H1 (cell line): ENCODE measurements around the gene VAMP2. TPM values are rescaled to one million over a fixed set of nuclear protein-coding genes. Genes with fewer than 3 reads are reported as not detected.

ENCODE experiments used
- CTCF ChIA-PET: fragments of 300-600 bp; sonication (Branson Sonifier 250); formaldehyde crosslinking; loops from one replicate; lab custom pipeline; 2021; ENCODE audit not compliant: partially characterized antibody; lab: Charles Lee
- POLR2A ChIA-PET: fragments of 300-600 bp; sonication (Branson Sonifier 250); formaldehyde crosslinking; loops from one replicate; lab custom pipeline; 2021; ENCODE audit warnings: inconsistent platforms; ENCODE audit not compliant: partially characterized antibody; lab: Charles Lee
- DNase-seq, 2 experiments: peaks; one replicate each; pipeline versions ENCODE4 v3.0.0 to v3.0.0-alpha.2; 2010 to 2022; ENCODE audit warnings: low spot score in 2 of 2, low read depth in 1 of 2, mixed read lengths in 1 of 2
- FAIRE-seq: peaks from 2 replicates; lab custom pipeline; 2011; peaks lifted over from hg19 to GRCh38; lab: Jason Lieb, UNC
- H2AFZ ChIP-seq: 2 replicates; pipeline ENCODE4 v1.8.1; 2012; ENCODE audit warnings: low read length, inconsistent platforms
- H2AK5ac ChIP-seq: 2 replicates; pipeline ENCODE4 v1.6.1; 2013; ENCODE audit warnings: low read depth, low read length
- H2BK120ac ChIP-seq: replicated peaks from 2 replicates; pipeline ENCODE3; 2013; ENCODE audit warnings: low read depth, low read length, inconsistent platforms
- H2BK12ac ChIP-seq: 2 replicates; pipeline ENCODE4 v1.6.1; 2013; ENCODE audit warnings: low read depth, low read length
- H2BK15ac ChIP-seq: 2 replicates; pipeline ENCODE4 v1.6.1; 2013; ENCODE audit warnings: low read length
- H2BK20ac ChIP-seq: 2 replicates; pipeline ENCODE4 v1.6.1; 2013; ENCODE audit warnings: low read length
- H2BK5ac ChIP-seq: 2 replicates; pipeline ENCODE4 v1.6.1; 2013; ENCODE audit warnings: low read depth, low read length
- H3K14ac ChIP-seq: 2 replicates; pipeline ENCODE4 v1.6.1; 2013; ENCODE audit warnings: inconsistent platforms; ENCODE audit not compliant: insufficient read length
- H3K18ac ChIP-seq: 2 replicates; pipeline ENCODE4 v1.6.1; 2013; ENCODE audit warnings: low read length; ENCODE audit errors: extremely low read depth
- H3K23ac ChIP-seq: 2 replicates; pipeline ENCODE4 v1.6.1; 2013; ENCODE audit warnings: inconsistent platforms; ENCODE audit not compliant: insufficient read length
- H3K23me2 ChIP-seq: 2 replicates; pipeline ENCODE4 v1.6.1; 2013; ENCODE audit warnings: low read depth, low read length
- H3K27ac ChIP-seq: 2 replicates; pipeline ENCODE4 v1.6.1; 2011; ENCODE audit warnings: low read depth, low read length, inconsistent platforms
- H3K27me3 ChIP-seq, 4 experiments: replicated peaks in 1 of 4; 1 replicate in 1 of 4; 2 replicates in 3 of 4; pipeline versions ENCODE4 v1.6.1 to v1.8.1; 2011 to 2013; ENCODE audit warnings: low read length in 3 of 4, mild to moderate bottlenecking in 3 of 4, inconsistent platforms in 2 of 4, mixed read lengths in 2 of 4, moderate library complexity in 1 of 4; ENCODE audit not compliant: control insufficient read depth in 3 of 4, insufficient read depth in 3 of 4; ENCODE audit errors: extremely low read depth in 1 of 4
- H3K36me3 ChIP-seq, 4 experiments: 2 replicates each; pipeline versions ENCODE4 v1.6.1 to v1.8.1; 2011 to 2013; ENCODE audit warnings: mild to moderate bottlenecking in 4 of 4, low read length in 3 of 4, moderate library complexity in 2 of 4, control low read depth in 1 of 4, inconsistent platforms in 1 of 4; ENCODE audit not compliant: insufficient read depth in 4 of 4, control insufficient read depth in 2 of 4
- H3K4ac ChIP-seq: replicated peaks from 2 replicates; pipeline ENCODE3; 2013; ENCODE audit warnings: low read length, low read depth, mixed read lengths, inconsistent platforms; ENCODE audit not compliant: insufficient read length
- H3K4me1 ChIP-seq, 4 experiments: replicated peaks in 1 of 4; 1 replicate in 1 of 4; 2 replicates in 3 of 4; pipeline versions ENCODE4 v1.6.1 to v1.8.1; 2011 to 2013; ENCODE audit warnings: low read length in 3 of 4, inconsistent platforms in 2 of 4, mixed read lengths in 1 of 4; ENCODE audit not compliant: insufficient read depth in 4 of 4, control insufficient read depth in 3 of 4
- H3K4me2 ChIP-seq, 2 experiments: 2 replicates each; pipeline versions ENCODE4 v1.6.1 to v1.8.1; 2011 to 2013; ENCODE audit warnings: low read depth in 2 of 2, low read length in 2 of 2, control low read depth in 1 of 2, inconsistent platforms in 1 of 2, mild to moderate bottlenecking in 1 of 2; ENCODE audit not compliant: insufficient read depth in 1 of 2
- H3K4me3 ChIP-seq, 4 experiments: fragments of 200-600, 300-600 bp in 1 of 4; sonication (generic), shearing (Covaris generic), sonication (Bioruptor Twin) in 1 of 4; 2 replicates each; pipeline versions ENCODE4 v1.5.1 to v1.8.1; 2011 to 2016; ENCODE audit warnings: low read length in 4 of 4, low read depth in 3 of 4, control low read depth in 2 of 4, inconsistent platforms in 2 of 4, mild to moderate bottlenecking in 2 of 4, mixed read lengths in 1 of 4, moderate library complexity in 1 of 4; ENCODE audit not compliant: insufficient read depth in 2 of 4; ENCODE audit errors: extremely low read depth in 1 of 4
- H3K56ac ChIP-seq: replicated peaks from 2 replicates; pipeline ENCODE3; 2013; ENCODE audit warnings: low read depth, mild to moderate bottlenecking, mixed read lengths, low read length, inconsistent platforms; ENCODE audit not compliant: insufficient read length
- H3K79me1 ChIP-seq: 2 replicates; pipeline ENCODE4 v1.6.1; 2013; ENCODE audit warnings: low read depth, low read length, control low read depth
- H3K79me2 ChIP-seq, 2 experiments: 2 replicates each; pipeline versions ENCODE4 v1.6.1 to v1.8.1; 2012 to 2013; ENCODE audit warnings: low read length in 2 of 2, mild to moderate bottlenecking in 2 of 2, inconsistent platforms in 1 of 2; ENCODE audit not compliant: insufficient read depth in 2 of 2, control insufficient read depth in 1 of 2
- H3K9ac ChIP-seq, 4 experiments: replicated peaks in 1 of 4; 1 replicate in 1 of 4; 2 replicates in 3 of 4; pipeline versions ENCODE4 v1.6.1 to v1.8.1; 2011 to 2013; ENCODE audit warnings: low read depth in 3 of 4, low read length in 3 of 4, control low read depth in 2 of 4, mild to moderate bottlenecking in 2 of 4, moderate library complexity in 2 of 4, inconsistent platforms in 1 of 4; ENCODE audit errors: extremely low read depth in 1 of 4
- H3K9me3 ChIP-seq, 2 experiments: 2 replicates each; pipeline versions ENCODE4 v1.6.1 to v1.8.1; 2012 to 2013; ENCODE audit warnings: mild to moderate bottlenecking in 2 of 2, moderate library complexity in 2 of 2, control low read depth in 1 of 2, inconsistent platforms in 1 of 2, low read depth in 1 of 2, low read length in 1 of 2, mixed read lengths in 1 of 2; ENCODE audit not compliant: insufficient read depth in 2 of 2
- H4K20me1 ChIP-seq, 2 experiments: replicated peaks in 1 of 2; 2 replicates each; pipeline versions ENCODE3 to v1.8.1; 2011 to 2013; ENCODE audit warnings: inconsistent platforms in 2 of 2, low read length in 2 of 2, mild to moderate bottlenecking in 1 of 2; ENCODE audit not compliant: insufficient read depth in 2 of 2, control insufficient read depth in 1 of 2
- H4K5ac ChIP-seq: 2 replicates; pipeline ENCODE4 v1.6.1; 2013; ENCODE audit warnings: low read length, low read depth, mixed read lengths, inconsistent platforms; ENCODE audit not compliant: insufficient read length
- H4K8ac ChIP-seq: 2 replicates; pipeline ENCODE4 v1.8.0; 2013; ENCODE audit warnings: mild to moderate bottlenecking, moderate library complexity, low read length, inconsistent platforms; ENCODE audit not compliant: insufficient read depth; ENCODE audit errors: extremely low read depth
- H4K91ac ChIP-seq: replicated peaks from 2 replicates; pipeline ENCODE3; 2013; ENCODE audit warnings: low read length, mixed read lengths, inconsistent platforms; ENCODE audit not compliant: insufficient read length
- BACH1 ChIP-seq: IDR thresholded peaks from 2 replicates; pipeline ENCODE4 v1.6.1; 2012; ENCODE audit warnings: low read length, improper control_type of control experiment
- BRCA1 ChIP-seq: IDR thresholded peaks from 2 replicates; pipeline ENCODE4 v1.6.1; 2012; ENCODE audit warnings: low read depth, low read length, improper control_type of control experiment
- CBX5 ChIP-seq: fragments of 300-800, 300-1000 bp; sonication (generic); IDR thresholded peaks from 2 replicates; pipeline ENCODE4 v1.7.1; 2016; ENCODE audit warnings: antibody characterized with exemption, low read length, low read depth
- GABPA ChIP-seq: IDR thresholded peaks from 2 replicates; pipeline ENCODE4 v1.6.1; 2011; ENCODE audit warnings: mild to moderate bottlenecking, low read length, moderate library complexity, borderline replicate concordance; ENCODE audit not compliant: insufficient read depth
- JUN ChIP-seq: IDR thresholded peaks from 2 replicates; pipeline ENCODE4 v1.6.1; 2011; ENCODE audit warnings: low read depth, mild to moderate bottlenecking, improper control_type of control experiment, low read length
- RXRA ChIP-seq: IDR thresholded peaks from 2 replicates; pipeline ENCODE4 v1.6.1; 2011; ENCODE audit warnings: low read depth, mild to moderate bottlenecking, low read length, moderate library complexity; ENCODE audit not compliant: insufficient read depth
- SIRT6 ChIP-seq: IDR thresholded peaks from one replicate; pipeline ENCODE4 v1.7.1; 2012; ENCODE audit warnings: low read length, inconsistent platforms
- SP1 ChIP-seq: IDR thresholded peaks from 2 replicates; pipeline ENCODE4 v1.6.1; 2011; ENCODE audit warnings: low read depth, low read length
- TAF1 ChIP-seq: IDR thresholded peaks from 2 replicates; pipeline ENCODE4 v1.6.1; 2011; ENCODE audit warnings: mild to moderate bottlenecking, low read depth, low read length
- USF2 ChIP-seq: IDR thresholded peaks from 2 replicates; pipeline ENCODE4 v1.6.1; 2011; ENCODE audit warnings: low read length, improper control_type of control experiment
- ZNF274 ChIP-seq: IDR thresholded peaks from 2 replicates; pipeline ENCODE4 v1.7.0; 2012; ENCODE audit warnings: low read length, borderline replicate concordance; ENCODE audit errors: extremely low read depth
- WGBS, 2 experiments: shearing (Covaris generic) in 1 of 2; methylation state at CpG; one replicate each; pipeline versions ENCODE4 v1.1.6 to v1.1.7; 2013 to 2015; ENCODE audit warnings: low lambda C conversion rate in 2 of 2, mixed read lengths in 2 of 2, inconsistent platforms in 1 of 2, low coverage in 1 of 2, missing lambda C conversion rate in 1 of 2; ENCODE audit not compliant: insufficient replicate concordance in 2 of 2, insufficient coverage in 1 of 2, insufficient read length in 1 of 2; ENCODE audit errors: extremely low coverage in 1 of 2, missing lambda C conversion rate in 1 of 2; 5-methylcytosine and 5-hydroxymethylcytosine counted together
- polyA plus RNA-seq, 7 experiments: library from polyadenylated mRNA; depleted of rRNA in 3 of 7; stranded (reverse) in 5 of 7; unstranded in 2 of 7; fragments of >200 nt in 5 of 7; fragments of 200-250 nt in 2 of 7; gene quantifications; 1 replicate in 5 of 7; 2 replicates in 1 of 7; 4 replicates in 1 of 7; pipeline versions ENCODE4 v1.2.1 to v1.2.3, GENCODE V29; 2011 to 2013; ENCODE audit warnings: missing spikeins in 2 of 7, mixed read lengths in 2 of 7
- total RNA-seq: library from RNA; stranded (reverse); fragmentation: NEBNext Ultra II Directional; extraction: Animal tissue kit (Norgen Biotek cat#: 25700); gene quantifications from 2 replicates; pipeline ENCODE4 v1.2.1, GENCODE V29; 2021

VAMP2 gene
- total and polyA plus RNA-seq, 2 of the 8 experiments (the other 6 are each of a cell fraction or from before 2014, with no cell fraction given), result 19.3 to 20.5 TPM

DNA sequence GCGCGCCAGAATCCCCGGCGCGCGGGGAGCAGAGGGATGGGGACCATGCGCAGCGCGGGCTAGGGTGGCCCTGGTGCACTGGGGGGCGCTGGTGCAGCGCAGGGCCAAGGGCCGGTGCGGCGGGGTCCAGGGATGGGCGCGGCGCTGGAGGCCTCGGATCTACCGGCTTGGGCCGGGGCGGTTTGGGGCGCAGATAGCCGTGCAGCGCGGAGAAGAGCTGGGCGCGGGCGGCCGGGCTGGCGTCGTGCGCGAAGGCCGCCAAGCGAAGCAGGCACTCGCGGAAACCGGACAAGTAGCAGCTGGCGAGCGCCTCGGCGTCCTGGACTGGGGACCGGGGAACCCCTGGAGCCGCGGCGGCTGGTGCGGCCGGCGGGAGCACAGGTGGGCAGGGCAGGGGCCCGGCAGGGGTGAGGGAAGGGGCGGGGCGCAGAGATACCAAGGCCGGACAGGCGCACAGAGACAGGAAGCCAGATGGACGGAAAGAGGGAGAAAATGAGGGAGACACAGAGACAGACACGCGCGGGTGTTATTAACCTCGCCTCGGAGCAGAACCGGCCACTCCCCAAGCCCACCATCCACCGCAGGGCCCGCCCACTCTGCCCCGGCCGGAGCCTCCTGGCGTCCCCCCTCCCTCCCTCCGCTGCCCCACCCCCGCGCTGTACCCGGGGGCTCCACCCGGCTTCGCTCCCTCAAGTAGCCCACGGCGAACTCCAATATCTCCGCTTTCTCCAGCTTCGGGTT, 40.9 kb downstream of the VAMP2 start:
- Histone ChIP-seq H3K4me2 (peak overlapping the region; percentile 88 to 93), H4K8ac (peak overlapping the region; percentile 63; the same call in 1 of the 2 replicates), H2BK20ac (no peak overlapping the region), H3K18ac (no peak overlapping the region), H3K27ac (no peak overlapping the region), H2AK5ac (no peak overlapping the region), H3K27me3 (peaks cover 32 to 53% (median 51%) of the 10 kb centered on the region in 4 experiments), H3K14ac (no peak overlapping the region), H3K79me1 (no peaks in the 10 kb centered on the region), H3K23me2 (peaks cover 49% of the 10 kb centered on the region), H2BK12ac (no peak overlapping the region), H3K56ac (no peak overlapping the region), H4K5ac (no peak overlapping the region), H3K4ac (no peak overlapping the region), H3K23ac (no peak overlapping the region), H3K79me2 (no peaks in the 10 kb centered on the region), H2BK15ac (no peak overlapping the region), H4K91ac (no peak overlapping the region), H3K4me1 (peaks cover 0 to 26% (median 14%) of the 10 kb centered on the region in 4 experiments; a peak in 6 of 7 replicates), H2BK120ac (no peak overlapping the region), H3K4me3 (peak overlapping the region; percentile 54 to 89 (median 82)), H3K9ac (no peak overlapping the region), H4K20me1 (peaks cover 5 to 6% of the 10 kb centered on the region in 2 experiments), H3K36me3 (no peaks in the 10 kb centered on the region), H2BK5ac (no peak overlapping the region), H3K9me3 (no peaks in the 10 kb centered on the region), H2AFZ (no peak overlapping the region; the same call in 1 of the 2 replicates)
- CTCF ChIA-PET, result interaction anchor here (0.6 to 5.3 kb wide), 11 partner anchors 11 to 125 kb away, joined by 3 to 54 read pairs (median 3); partner anchors contain the start of gene VAMP2
- DNase-seq (peak in 1 of 2 experiments; percentile 90), FAIRE-seq (no peak)
- WGBS, 2 experiments, result 3% methylated on average over 28 of the region's 76 CpGs; no CpG with 5 or more reads in 1 of the 2 experiments
- POLR2A ChIA-PET, result interaction anchor here (0.6 to 7.6 kb wide), 10 partner anchors 11 to 167 kb away, joined by 3 to 49 read pairs (median 6); partner anchors contain the start of gene RANGRF
- TF ChIP-seq BRCA1 (no peak), JUN (no peak), CBX5 (no peak), GABPA (peak; percentile 55; the same call in 1 of the 2 replicates), USF2 (no peak), BACH1 (no peak), RXRA (no peak), ZNF274 (no peak), SP1 (no peak), SIRT6 (no peak), TAF1 (no peak)
